Nephron (organoid): ENCODE data around the gene TBC1D17.

Experiments
- H3K27ac Mint-ChIP-seq, 3 experiments: 2 replicates each; pipeline ENCODE4 v1.8.0; 2020; ENCODE audit warnings: mixed read lengths in 3 of 3, mild to moderate bottlenecking in 2 of 3, moderate library complexity in 1 of 3
- H3K27me3 Mint-ChIP-seq: 2 replicates; pipeline ENCODE4 v1.8.0; 2021; ENCODE audit warnings: low read depth, mild to moderate bottlenecking, moderate library complexity, mixed read lengths
- H3K36me3 Mint-ChIP-seq: 2 replicates; pipeline ENCODE4 v1.8.0; 2020; ENCODE audit warnings: low read depth, mixed read lengths
- H3K4me1 Mint-ChIP-seq: 2 replicates; pipeline ENCODE4 v1.8.0; 2020; ENCODE audit warnings: mixed read lengths
- H3K4me3 Mint-ChIP-seq, 3 experiments: 2 replicates each; pipeline ENCODE4 v1.8.0; 2020; ENCODE audit warnings: mild to moderate bottlenecking in 3 of 3, mixed read lengths in 3 of 3, moderate library complexity in 2 of 3
- H3K9me3 Mint-ChIP-seq: 2 replicates; pipeline ENCODE4 v1.8.0; 2020; ENCODE audit warnings: mixed read lengths
- CTCF ChIP-seq, 3 experiments: fragments of 200-600 bp; sonication (generic); IDR thresholded peaks; one replicate each; pipeline ENCODE4 v1.5.0; 2021; ENCODE audit warnings: antibody characterized with exemption in 3 of 3; ENCODE audit not compliant: unreplicated experiment in 3 of 3

TBC1D17 gene

GRCh38 chr19:49844138-49845095 is 33.1 kb upstream of the TBC1D17 start:
- H3K27me3 Mint-ChIP-seq: no peaks in the 10 kb centered on the region
- H3K9me3 Mint-ChIP-seq: peaks cover 8% of the 10 kb centered on the region
- H3K4me1 Mint-ChIP-seq: no peaks in the 10 kb centered on the region

GRCh38 chr19:49845414-49845813 is 32.1 kb upstream of the TBC1D17 start:
- H3K4me3 Mint-ChIP-seq: no peak overlapping the region

More at GRCh38 chr19:49844138-49845095, 33.1 kb upstream of the TBC1D17 start:
- Mint-ChIP-seq H3K27ac (no peak overlapping the region), H3K4me3 (no peak overlapping the region), H3K36me3 (peaks cover 42% of the 10 kb centered on the region)
- TF ChIP-seq CTCF (IDR thresholded peaks at IDR 0.05; ENCODE audit: unreplicated experiment in 3 of 3): no peak

GRCh38 chr19:49846408-49846807 is 31.1 kb upstream of the TBC1D17 start:
- H3K27ac Mint-ChIP-seq: no peak overlapping the region
- peaks cover 15% of the 10 kb centered on the region for H3K9me3 Mint-ChIP-seq
- H3K27me3 Mint-ChIP-seq: no peaks in the 10 kb centered on the region
- H3K36me3 Mint-ChIP-seq: peaks cover 35% of the 10 kb centered on the region
- peaks cover 4% of the 10 kb centered on the region for H3K4me1 Mint-ChIP-seq
- H3K4me3 Mint-ChIP-seq: peak overlapping the region in 2 of 3 experiments; percentile 15 to 54
- TF ChIP-seq CTCF (IDR thresholded peaks at IDR 0.05; ENCODE audit: unreplicated experiment in 3 of 3): no peak

More at GRCh38 chr19:49845414-49845813, 32.1 kb upstream of the TBC1D17 start:
- H3K9me3 Mint-ChIP-seq: peaks cover 15% of the 10 kb centered on the region
- no peak for TF ChIP-seq CTCF (IDR thresholded peaks at IDR 0.05; ENCODE audit: unreplicated experiment in 3 of 3)
- no peak overlapping the region for H3K27ac Mint-ChIP-seq
- peaks cover 41% of the 10 kb centered on the region for H3K36me3 Mint-ChIP-seq
- H3K27me3 Mint-ChIP-seq: no peaks in the 10 kb centered on the region
- peaks cover 4% of the 10 kb centered on the region for H3K4me1 Mint-ChIP-seq

GRCh38 chr19:49847731-49848696 is 29.5 kb upstream of the TBC1D17 start:
- peaks cover 15% of the 10 kb centered on the region for H3K9me3 Mint-ChIP-seq
- H3K4me1 Mint-ChIP-seq: peaks cover 14% of the 10 kb centered on the region
- peak overlapping the region in 2 of 3 experiments; percentile 3 to 11 for H3K27ac Mint-ChIP-seq
- H3K4me3 Mint-ChIP-seq: peak overlapping the region; percentile 53 to 73 (median 68)
- no peaks in the 10 kb centered on the region for H3K27me3 Mint-ChIP-seq
- TF ChIP-seq CTCF (IDR thresholded peaks at IDR 0.05; ENCODE audit: unreplicated experiment in 3 of 3): no peak
- peaks cover 35% of the 10 kb centered on the region for H3K36me3 Mint-ChIP-seq

GRCh38 chr19:49848938-49849337 is 28.6 kb upstream of the TBC1D17 start:
- H3K27ac Mint-ChIP-seq: peak overlapping the region in 2 of 3 experiments; percentile 19 to 74
- TF ChIP-seq CTCF (IDR thresholded peaks at IDR 0.05; ENCODE audit: unreplicated experiment in 3 of 3): no peak
- peaks cover 15% of the 10 kb centered on the region for H3K9me3 Mint-ChIP-seq
- no peaks in the 10 kb centered on the region for H3K27me3 Mint-ChIP-seq
- H3K4me3 Mint-ChIP-seq: peak overlapping the region; percentile 68 to 83 (median 75)
- H3K4me1 Mint-ChIP-seq: peaks cover 22% of the 10 kb centered on the region
- peaks cover 35% of the 10 kb centered on the region for H3K36me3 Mint-ChIP-seq
